ENCODE measurements around the gene MYO1G. TPM values are rescaled to one million over a fixed set of nuclear protein-coding genes. Genes with fewer than 3 reads are reported as not detected.
A peak's percentile ranks its signal among the peaks of the same experiment; 100 is the strongest.

The MYO1G gene
- total RNA-seq, 2 experiments from 2014 or later = 23.6 to 87.3 TPM

- TSS peak; percentile 80 for BruUV-seq (replicated peaks)
- H3K9me3 ChIP-seq (ENCODE audit: low read length) = no peaks in the 10 kb centered on the region
- peaks cover 54% of the 10 kb centered on the region for H3K79me2 ChIP-seq (ENCODE audit: insufficient read depth, low read depth, low read length)
- DNase-seq (ENCODE audit: low spot score) = no peak
- no peaks in the 10 kb centered on the region for H3K9me2 ChIP-seq (ENCODE audit: insufficient read depth, low read length)
- no peak overlapping the region for H2AFZ ChIP-seq (ENCODE audit: low read length)
- peak overlapping the region; percentile 94 for H3K4me3 ChIP-seq (ENCODE audit: low read depth, low read length, poor library complexity, severe bottlenecking)
- intact Hi-C loops (cut with micrococcal nuclease; ENCODE audit: unreplicated experiment) = loop anchor here (1.0 kb wide), 1 partner anchor 17 kb away; no protein-coding TSS in a partner anchor
- H3K4me2 ChIP-seq (ENCODE audit: low read length) = peak overlapping the region; percentile 95
- peak overlapping the region; percentile 70 for H3K27ac ChIP-seq (ENCODE audit: low read depth, low read length, poor library complexity, severe bottlenecking)
- H4K20me1 ChIP-seq (ENCODE audit: insufficient read depth, low read length) = peaks cover 29% of the 10 kb centered on the region; the same call in 1 of the 2 replicates
- ChIA-PET CTCF (ENCODE audit: unreplicated experiment) (interaction anchor here (0.6 to 1.6 kb wide), 3 partner anchors 11 to 15 kb away, joined by 3 to 6 read pairs (median 3); partner anchors contain the start of gene CCM2), POLR2A (interaction anchor here (1.8 to 15.1 kb wide), 2 partner anchors 9 to 15 kb away, joined by 5 to 206 read pairs; partner anchors contain the start of gene CCM2)
- peaks cover 62% of the 10 kb centered on the region for H3K4me1 ChIP-seq (ENCODE audit: insufficient read depth, low read length, poor library complexity, severe bottlenecking)
- TF ChIP-seq EZH2phosphoT487 (IDR thresholded peaks at IDR 0.05; ENCODE audit: borderline replicate concordance, low read depth, low read length) = no peak
- no peak for TF ChIP-seq CTCF (conservative IDR thresholded peaks at IDR 0.05; ENCODE audit: low read length)
- H3K36me3 ChIP-seq (ENCODE audit: insufficient read depth, low read length) = peaks cover 60% of the 10 kb centered on the region
These were observed 6.3 kb upstream of the MYO1G start for GRCh38 chr7:44985033-44985695.

DNA sequence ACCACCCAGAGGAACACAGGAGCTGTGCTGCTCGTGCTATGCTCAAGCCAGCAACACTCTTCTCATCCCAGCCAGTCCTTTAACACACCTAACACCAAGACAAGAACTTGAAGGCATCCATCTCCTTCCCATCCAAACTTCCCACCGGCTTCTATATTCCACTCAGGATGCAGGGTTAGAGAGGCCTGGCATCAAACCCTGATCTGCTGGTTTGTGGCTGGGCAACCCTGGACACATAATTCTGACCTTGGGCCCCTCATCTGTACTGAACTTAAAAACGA is 5.6 kb upstream of the MYO1G start:
- Histone ChIP-seq H3K9me2 (ENCODE audit: insufficient read depth, low read length) (no peaks in the 10 kb centered on the region), H2AFZ (ENCODE audit: low read length) (no peak overlapping the region), H3K36me3 (ENCODE audit: insufficient read depth, low read length) (peaks cover 67% of the 10 kb centered on the region), H3K9me3 (ENCODE audit: low read length) (no peaks in the 10 kb centered on the region), H3K4me2 (ENCODE audit: low read length) (peak overlapping the region; percentile 95), H3K27ac (ENCODE audit: low read depth, low read length, poor library complexity, severe bottlenecking) (peak overlapping the region; percentile 70), H4K20me1 (ENCODE audit: insufficient read depth, low read length) (peaks cover 29% of the 10 kb centered on the region; the same call in 1 of the 2 replicates), H3K79me2 (ENCODE audit: insufficient read depth, low read depth, low read length) (peaks cover 54% of the 10 kb centered on the region), H3K4me3 (ENCODE audit: low read depth, low read length, poor library complexity, severe bottlenecking) (peak overlapping the region; percentile 94), H3K4me1 (ENCODE audit: insufficient read depth, low read length, poor library complexity, severe bottlenecking) (peaks cover 70% of the 10 kb centered on the region)
- no peak for TF ChIP-seq CTCF (conservative IDR thresholded peaks at IDR 0.05; ENCODE audit: low read length)
- TF ChIP-seq EZH2phosphoT487 (IDR thresholded peaks at IDR 0.05; ENCODE audit: borderline replicate concordance, low read depth, low read length) = no peak
- BruUV-seq (replicated peaks) = no TSS peak
- ChIA-PET CTCF (ENCODE audit: unreplicated experiment) (no interaction called here), POLR2A (interaction anchor here (1.8 to 15.1 kb wide), 2 partner anchors 10 to 16 kb away, joined by 5 to 206 read pairs; partner anchors contain the start of gene CCM2)
- no peak for DNase-seq (ENCODE audit: low spot score)
- intact Hi-C loops (cut with micrococcal nuclease; ENCODE audit: unreplicated experiment) = no loop called here

Data from OCI-LY7 (cell line).